Small intestine (tissue), 7 donors: ENCODE measurements around the gene SAPCD1. TPM values are rescaled to one million over a fixed set of nuclear protein-coding genes. Genes with fewer than 3 reads are reported as not detected.
"Not testable (repeated sequence)": the region's sequence is repeated elsewhere in the genome, so short reads cannot be mapped to it uniquely, and the experiment has no call there.

Source experiments
- DNase-seq, 2 donors: peaks; one replicate each; pipeline versions ENCODE4 v3.0.0 to v3.0.0-alpha.2; 2013
- FAIRE-seq: peaks from 2 replicates; lab custom pipeline; 2012; peaks lifted over from hg19 to GRCh38; lab: Jason Lieb, UNC
- H3K27ac ChIP-seq, 3 donors: one replicate each; pipeline ENCODE4 v1.5.1; 2013; ENCODE audit warnings: low read length in 2 of 3, mild to moderate bottlenecking in 2 of 3, control low read depth in 1 of 3, inconsistent platforms in 1 of 3, low read depth in 1 of 3, moderate library complexity in 1 of 3
- H3K27me3 ChIP-seq, 3 donors: one replicate each; pipeline ENCODE4 v1.6.1; 2013; ENCODE audit warnings: low read length in 3 of 3, inconsistent platforms in 1 of 3; ENCODE audit not compliant: control insufficient read depth in 3 of 3, insufficient read depth in 3 of 3
- H3K36me3 ChIP-seq, 3 donors: one replicate each; pipeline ENCODE4 v1.6.1; 2013; ENCODE audit warnings: low read length in 3 of 3, inconsistent platforms in 1 of 3, low read depth in 1 of 3, mild to moderate bottlenecking in 1 of 3, moderate library complexity in 1 of 3; ENCODE audit not compliant: control insufficient read depth in 3 of 3, insufficient read depth in 2 of 3
- H3K4me1 ChIP-seq, 3 donors: one replicate each; pipeline ENCODE4 v1.6.1; 2013; ENCODE audit warnings: low read length in 2 of 3, inconsistent platforms in 1 of 3, low read depth in 1 of 3, mild to moderate bottlenecking in 1 of 3, moderate library complexity in 1 of 3; ENCODE audit not compliant: control insufficient read depth in 3 of 3, insufficient read depth in 2 of 3
- H3K4me3 ChIP-seq, 3 donors: one replicate each; pipeline ENCODE4 v1.5.1; 2013; ENCODE audit warnings: low read length in 3 of 3, control low read depth in 1 of 3, inconsistent platforms in 1 of 3, low read depth in 1 of 3, mild to moderate bottlenecking in 1 of 3, moderate library complexity in 1 of 3
- H3K9me3 ChIP-seq, 2 donors: one replicate each; pipeline ENCODE4 v1.6.1; 2013; ENCODE audit warnings: low read depth in 1 of 2, low read length in 1 of 2; ENCODE audit not compliant: control insufficient read depth in 2 of 2, insufficient read depth in 1 of 2
- WGBS, 3 donors: extraction: QIAGEN DNeasy Blood & Tissue Kit; methylation state at CpG; one replicate each; pipeline ENCODE4 v1.1.7; 2013; 5-methylcytosine and 5-hydroxymethylcytosine counted together
- polyA plus RNA-seq, 4 donors: library from polyadenylated mRNA; stranded (reverse) in 3 of 4; unstranded in 1 of 4; fragments of 200-250 nt in 3 of 4; fragments of 120-200 nt in 1 of 4; gene quantifications; one replicate each; pipeline versions ENCODE4 v1.2.1 to v1.2.3, GENCODE V29; 2013
- donor health status: healthy with polysubstance abuse.
- donor health status: control.
- donor health status: control.
- donor health status: Bipolar disorder and iron deficiency.
- donor health status: healthy.

The SAPCD1 gene
- polyA plus RNA-seq, 4 donors, result 1.4 to 15.5 (median 4.6) TPM

- FAIRE-seq (no peak), DNase-seq (no peak)
- peaks cover 0 to 5% (median 2%) of the 10 kb centered on the region in 3 donors for H3K4me1 ChIP-seq
- 86 to 94% (median 89%) methylated on average over 8 to 12 of the region's 12 CpGs for WGBS, 3 donors
- H3K9me3 ChIP-seq, result no peaks in the 10 kb centered on the region
- no peak overlapping the region for H3K4me3 ChIP-seq
- H3K36me3 ChIP-seq, result peaks cover 0 to 48% (median 6%) of the 10 kb centered on the region in 3 donors
- no peak overlapping the region for H3K27ac ChIP-seq
- no peaks in the 10 kb centered on the region for H3K27me3 ChIP-seq
Measured at GRCh38 chr6:31792761-31793171, 30.3 kb downstream of the SAPCD1 start.

DNA sequence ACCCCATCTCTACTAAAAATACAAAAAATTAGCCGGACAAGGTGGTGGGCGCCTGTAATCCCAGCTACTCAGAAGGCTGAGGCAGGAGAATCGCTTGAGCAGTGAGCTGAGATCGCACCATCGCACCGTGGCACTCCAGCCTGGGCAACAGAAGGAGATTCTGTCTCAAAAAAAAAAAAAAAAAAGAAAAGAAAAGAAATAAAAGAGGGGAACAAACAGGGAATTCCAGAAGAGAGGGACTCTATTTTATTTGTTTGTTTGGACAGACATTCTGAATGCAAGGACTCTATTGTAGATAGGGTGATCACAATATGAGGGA is 31.4 kb downstream of the SAPCD1 start:
- H3K36me3 ChIP-seq, result peaks cover 0 to 49% (median 6%) of the 10 kb centered on the region in 3 donors
- DNase-seq, H3K9me3 ChIP-seq, H3K27me3 ChIP-seq, H3K27ac ChIP-seq, FAIRE-seq, H3K4me3 ChIP-seq, H3K4me1 ChIP-seq: not testable (repeated sequence)
- 93 to 96% (median 95%) methylated on average over 6 of the region's 6 CpGs for WGBS, 3 donors

DNA sequence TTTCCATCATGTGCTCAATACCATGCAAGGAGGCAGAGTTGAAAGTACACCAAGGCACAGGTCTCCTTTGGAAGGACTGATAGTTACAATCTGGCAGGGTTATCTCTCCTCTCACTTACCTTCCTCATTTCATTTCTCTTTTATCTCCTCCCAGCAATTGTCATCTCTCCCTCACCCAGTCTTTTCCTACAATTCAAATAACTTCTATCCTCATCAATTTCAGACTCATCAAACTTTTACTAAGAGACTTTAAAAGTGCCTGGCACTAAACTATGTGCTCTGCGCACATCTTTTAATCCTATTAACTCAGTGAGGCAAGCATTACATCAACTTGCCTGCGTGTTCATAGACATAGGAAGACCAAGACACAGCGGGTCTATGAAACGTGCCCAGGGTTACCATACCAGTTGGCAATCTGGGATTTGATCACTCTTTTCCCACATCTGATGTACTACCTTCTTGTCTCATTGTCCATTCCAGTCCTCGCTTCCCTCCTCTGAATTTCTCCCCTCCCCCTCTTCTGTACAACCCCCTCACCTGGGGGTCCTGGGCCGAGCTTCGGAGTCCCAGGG is 31.9 kb downstream of the SAPCD1 start:
- H3K27me3 ChIP-seq, result no peaks in the 10 kb centered on the region
- peak overlapping the region; percentile 86 to 99 (median 93) for H3K27ac ChIP-seq
- WGBS, 3 donors, result 2 to 13% (median 3%) methylated on average over 7 of the region's 7 CpGs
- no peak for FAIRE-seq
- peak; percentile 32 to 48 for DNase-seq
- peak overlapping the region; percentile 79 to 98 (median 83) for H3K4me3 ChIP-seq
- no peaks in the 10 kb centered on the region for H3K9me3 ChIP-seq
- H3K4me1 ChIP-seq, result peaks cover 0 to 5% (median 2%) of the 10 kb centered on the region in 3 donors
- peaks cover 0 to 51% (median 6%) of the 10 kb centered on the region in 3 donors for H3K36me3 ChIP-seq

DNA sequence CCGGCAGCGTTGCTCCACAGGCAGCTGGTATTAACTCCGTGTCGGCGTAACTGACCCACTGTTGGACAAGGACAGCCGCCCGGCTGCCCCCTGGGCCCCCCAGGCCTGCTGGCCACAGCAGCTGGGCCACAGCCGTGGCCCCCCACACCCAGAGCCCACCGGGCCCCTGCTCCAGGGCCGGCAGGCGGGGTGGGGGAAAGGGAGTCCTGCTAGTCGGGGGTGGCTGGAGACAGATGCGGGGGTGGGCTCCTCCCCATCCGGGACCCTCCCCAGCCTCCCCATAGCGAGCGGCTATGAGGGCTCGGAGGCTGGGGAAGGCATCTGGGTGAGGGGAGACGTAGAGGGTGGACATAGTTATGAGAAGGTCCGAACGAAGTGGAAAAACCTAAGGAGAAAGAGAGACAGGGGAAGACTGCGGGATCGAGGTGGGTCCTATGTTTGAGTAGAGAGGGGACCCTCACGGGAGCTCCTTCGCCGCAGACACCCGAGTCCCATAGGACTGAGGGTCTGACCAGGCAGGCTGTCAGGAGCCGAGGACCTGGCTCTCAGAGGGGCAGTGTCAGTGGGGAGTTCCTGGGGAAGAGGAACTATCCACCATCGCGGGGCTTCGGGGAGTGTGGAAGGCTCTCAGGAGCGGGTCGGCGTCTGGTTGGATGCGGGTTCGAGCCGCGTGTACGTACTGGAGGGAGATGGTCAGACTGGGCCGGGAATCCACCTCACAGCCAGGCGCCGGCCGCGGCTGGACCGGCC is 32.6 kb downstream of the SAPCD1 start:
- Histone ChIP-seq H3K36me3 (peaks cover 0 to 47% (median 6%) of the 10 kb centered on the region in 3 donors), H3K27me3 (no peaks in the 10 kb centered on the region), H3K4me1 (peaks cover 0 to 5% (median 2%) of the 10 kb centered on the region in 3 donors), H3K4me3 (peak overlapping the region; percentile 79 to 98 (median 83)), H3K27ac (peak overlapping the region; percentile 86 to 99 (median 93)), H3K9me3 (no peaks in the 10 kb centered on the region)
- DNase-seq, result no peak
- 0 to 1% (median 1%) methylated on average over 41 to 44 of the region's 44 CpGs for WGBS, 3 donors
- no peak for FAIRE-seq

DNA sequence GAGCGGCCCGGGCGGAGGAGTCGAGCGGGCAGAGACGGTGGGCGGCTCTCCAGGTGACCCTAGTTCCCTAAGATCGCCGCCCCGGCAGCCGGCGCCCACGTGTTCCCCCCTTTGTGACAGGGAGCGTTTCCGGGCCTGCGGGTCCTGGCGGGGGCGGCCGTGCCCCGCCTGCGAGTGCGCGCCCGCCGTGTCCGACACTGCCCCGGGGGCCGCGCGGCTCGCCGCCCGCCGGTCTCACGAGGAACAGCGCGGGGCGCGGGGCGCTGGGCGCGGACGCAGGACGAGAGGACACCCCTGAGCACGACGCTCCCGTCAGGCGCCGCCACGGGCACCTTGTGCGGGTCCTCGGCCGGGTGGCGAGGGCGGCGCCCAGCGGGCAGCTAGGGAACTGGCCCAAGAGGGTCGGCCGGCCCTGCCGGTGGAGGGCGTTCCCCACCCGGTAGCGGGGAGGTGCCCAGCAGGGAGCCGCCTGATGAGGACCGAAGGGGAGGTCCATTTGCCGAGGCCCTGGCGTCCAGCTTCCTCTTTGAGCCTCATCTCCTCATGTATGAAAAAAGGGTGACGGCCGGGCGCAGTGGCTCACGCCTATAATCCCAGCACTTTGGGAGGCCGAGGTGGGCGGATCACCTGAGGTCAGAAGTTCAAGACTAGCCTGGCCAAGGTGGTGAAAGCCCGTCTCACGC is 33.3 kb downstream of the SAPCD1 start, which contains the start of gene VARS1:
TSS of gene VARS1 (minus strand) at position 137 of the 683 bp plus-strand sequence. CDS start 535 bp downstream, outside the sequence.
- Histone ChIP-seq H3K27ac (peak within 1 kb of the TSS; percentile 86 to 99 (median 93)), H3K36me3 (peaks cover 0 to 42% (median 6%) of the 10 kb centered on the region in 3 donors), H3K4me3 (peak within 1 kb of the TSS; percentile 79 to 98 (median 83)), H3K27me3 (no peaks in the 10 kb centered on the region), H3K4me1 (peaks cover 0 to 5% (median 2%) of the 10 kb centered on the region in 3 donors), H3K9me3 (no peaks in the 10 kb centered on the region)
- peak; percentile 92 to 96 for DNase-seq
- FAIRE-seq, result no peak
- 0 to 1% (median 1%) methylated on average over 46 to 75 of the region's 75 CpGs for WGBS, 3 donors

DNA sequence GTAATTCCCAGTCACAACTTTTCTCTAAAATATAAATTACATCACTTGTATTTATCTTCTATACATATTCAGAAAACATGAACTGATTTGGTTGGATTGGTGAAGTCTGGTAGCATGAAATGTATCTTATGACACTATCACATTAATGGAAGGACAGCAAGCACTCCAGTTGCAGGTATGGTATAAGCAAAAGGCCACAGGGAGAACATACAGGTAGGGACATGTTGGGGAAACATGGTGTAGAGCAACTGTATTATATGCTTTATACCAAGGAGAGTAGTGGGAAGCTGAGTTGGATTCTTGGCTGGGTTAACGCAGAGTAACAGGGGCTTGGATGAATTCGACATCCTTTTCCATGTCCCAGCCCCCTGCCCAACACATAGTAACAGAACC is 34.5 kb downstream of the SAPCD1 start:
- Histone ChIP-seq H3K27ac (peak overlapping the region in 1 of 3 donors; percentile 41), H3K27me3 (no peaks in the 10 kb centered on the region), H3K36me3 (peaks cover 4 to 38% (median 5%) of the 10 kb centered on the region in 3 donors), H3K9me3 (no peaks in the 10 kb centered on the region), H3K4me1 (peaks cover 0 to 5% (median 2%) of the 10 kb centered on the region in 3 donors), H3K4me3 (no peak overlapping the region)
- DNase-seq (no peak), FAIRE-seq (no peak)
- WGBS, 3 donors, result 94 to 96% (median 95%) methylated on average over 2 of the region's 2 CpGs

- Histone ChIP-seq H3K27me3 (no peaks in the 10 kb centered on the region), H3K4me1 (peaks cover 0 to 5% (median 2%) of the 10 kb centered on the region in 3 donors), H3K9me3 (no peaks in the 10 kb centered on the region), H3K27ac (peak overlapping the region in 1 of 3 donors; percentile 55), H3K36me3 (peaks cover 0 to 35% (median 5%) of the 10 kb centered on the region in 3 donors), H3K4me3 (no peak overlapping the region)
- DNase-seq, result no peak
- 54 to 81% (median 75%) methylated on average over 5 of the region's 5 CpGs for WGBS, 3 donors
- FAIRE-seq, result no peak
Measured at GRCh38 chr6:31797588-31797987, 35.1 kb downstream of the SAPCD1 start.

DNA sequence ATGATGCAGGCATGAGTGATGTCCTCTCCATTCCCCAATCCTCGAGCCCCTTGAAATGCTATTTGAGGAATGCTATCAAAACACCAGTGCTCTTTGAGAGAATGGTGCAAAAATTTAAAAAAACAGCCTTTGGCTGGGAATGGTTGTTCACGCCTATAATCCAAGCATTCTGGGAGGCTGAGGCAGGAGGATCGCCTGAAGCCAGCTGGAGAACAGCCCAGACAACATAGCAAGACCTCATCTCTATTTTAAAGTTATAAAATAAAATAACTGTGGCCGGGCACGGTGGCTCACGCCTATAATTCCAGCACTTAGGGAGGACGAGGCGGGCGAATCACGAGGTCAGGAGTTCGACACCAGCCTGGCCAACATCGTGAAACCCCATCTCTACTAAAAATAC is 37.3 kb downstream of the SAPCD1 start:
- no peaks in the 10 kb centered on the region for H3K27me3 ChIP-seq
- H3K36me3 ChIP-seq, result peaks cover 0 to 41% (median 5%) of the 10 kb centered on the region in 3 donors
- H3K27ac ChIP-seq, result no peak overlapping the region
- 87 to 97% (median 93%) methylated on average over 12 of the region's 12 CpGs for WGBS, 3 donors
- no peak for FAIRE-seq
- DNase-seq, result no peak
- H3K4me1 ChIP-seq, result peaks cover 0 to 5% (median 0%) of the 10 kb centered on the region in 3 donors
- no peak overlapping the region for H3K4me3 ChIP-seq
- no peaks in the 10 kb centered on the region for H3K9me3 ChIP-seq
